ENCODE data around the gene DGKZ.

DGKZ gene

DNA sequence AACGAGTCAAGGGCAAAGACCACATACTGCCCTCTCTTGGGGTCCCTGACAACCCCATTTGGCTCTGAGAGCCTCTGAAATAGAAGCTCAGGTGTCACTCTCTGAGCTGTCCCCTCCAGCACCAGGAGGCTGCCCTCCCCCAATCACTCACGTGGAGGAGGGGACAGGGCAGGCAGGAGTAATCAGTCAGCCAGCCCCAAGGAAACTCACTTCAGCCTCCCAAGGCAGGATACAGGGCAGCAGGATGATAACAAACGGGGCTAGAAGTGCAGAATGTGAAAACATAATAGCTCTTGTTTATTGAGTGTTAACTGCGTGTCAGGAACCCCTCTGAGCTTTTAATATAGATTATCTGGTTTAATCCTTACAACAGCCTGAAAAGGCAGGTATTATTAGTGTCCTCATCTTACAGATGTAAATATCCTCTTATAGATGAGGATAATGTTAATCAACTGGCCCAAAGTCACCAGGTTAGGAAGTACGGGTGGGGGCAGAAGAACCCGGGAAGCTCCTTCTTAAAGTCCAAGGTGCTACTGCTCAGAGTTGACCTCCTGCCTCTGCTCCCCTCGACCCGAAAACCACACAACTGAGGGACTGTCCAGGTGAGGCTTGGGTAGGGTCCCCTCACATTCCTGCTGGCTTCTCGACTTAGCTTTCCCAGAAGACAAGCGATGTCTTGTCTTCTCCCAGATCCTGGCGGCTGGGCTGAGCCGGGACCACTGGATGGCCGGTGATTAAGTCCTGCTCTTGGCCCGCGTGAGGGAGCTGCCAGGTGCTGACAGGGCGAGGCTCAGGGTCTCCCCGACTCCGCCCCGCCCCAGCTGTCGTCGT is 41.6 kb downstream of the DGKZ start:
- ChIA-PET CTCF (interaction anchor here (0.6 to 2.3 kb wide), 26 partner anchors 9 to 687 kb away, joined by 3 to 13 read pairs (median 3); no protein-coding TSS in a partner anchor), POLR2A (ENCODE audit: low non-redundant PET) (no interaction called here)
- H3K27ac ChIP-seq, result no peak overlapping the region
- no peak for DNase-seq (ENCODE audit: low spot score)
- TF ChIP-seq, protein P1, sequence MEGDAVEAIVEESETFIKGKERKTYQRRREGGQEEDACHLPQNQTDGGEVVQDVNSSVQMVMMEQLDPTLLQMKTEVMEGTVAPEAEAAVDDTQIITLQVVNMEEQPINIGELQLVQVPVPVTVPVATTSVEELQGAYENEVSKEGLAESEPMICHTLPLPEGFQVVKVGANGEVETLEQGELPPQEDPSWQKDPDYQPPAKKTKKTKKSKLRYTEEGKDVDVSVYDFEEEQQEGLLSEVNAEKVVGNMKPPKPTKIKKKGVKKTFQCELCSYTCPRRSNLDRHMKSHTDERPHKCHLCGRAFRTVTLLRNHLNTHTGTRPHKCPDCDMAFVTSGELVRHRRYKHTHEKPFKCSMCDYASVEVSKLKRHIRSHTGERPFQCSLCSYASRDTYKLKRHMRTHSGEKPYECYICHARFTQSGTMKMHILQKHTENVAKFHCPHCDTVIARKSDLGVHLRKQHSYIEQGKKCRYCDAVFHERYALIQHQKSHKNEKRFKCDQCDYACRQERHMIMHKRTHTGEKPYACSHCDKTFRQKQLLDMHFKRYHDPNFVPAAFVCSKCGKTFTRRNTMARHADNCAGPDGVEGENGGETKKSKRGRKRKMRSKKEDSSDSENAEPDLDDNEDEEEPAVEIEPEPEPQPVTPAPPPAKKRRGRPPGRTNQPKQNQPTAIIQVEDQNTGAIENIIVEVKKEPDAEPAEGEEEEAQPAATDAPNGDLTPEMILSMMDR (conservative IDR thresholded peaks at IDR 0.05; ENCODE audit: low read depth), result no peak

DNA sequence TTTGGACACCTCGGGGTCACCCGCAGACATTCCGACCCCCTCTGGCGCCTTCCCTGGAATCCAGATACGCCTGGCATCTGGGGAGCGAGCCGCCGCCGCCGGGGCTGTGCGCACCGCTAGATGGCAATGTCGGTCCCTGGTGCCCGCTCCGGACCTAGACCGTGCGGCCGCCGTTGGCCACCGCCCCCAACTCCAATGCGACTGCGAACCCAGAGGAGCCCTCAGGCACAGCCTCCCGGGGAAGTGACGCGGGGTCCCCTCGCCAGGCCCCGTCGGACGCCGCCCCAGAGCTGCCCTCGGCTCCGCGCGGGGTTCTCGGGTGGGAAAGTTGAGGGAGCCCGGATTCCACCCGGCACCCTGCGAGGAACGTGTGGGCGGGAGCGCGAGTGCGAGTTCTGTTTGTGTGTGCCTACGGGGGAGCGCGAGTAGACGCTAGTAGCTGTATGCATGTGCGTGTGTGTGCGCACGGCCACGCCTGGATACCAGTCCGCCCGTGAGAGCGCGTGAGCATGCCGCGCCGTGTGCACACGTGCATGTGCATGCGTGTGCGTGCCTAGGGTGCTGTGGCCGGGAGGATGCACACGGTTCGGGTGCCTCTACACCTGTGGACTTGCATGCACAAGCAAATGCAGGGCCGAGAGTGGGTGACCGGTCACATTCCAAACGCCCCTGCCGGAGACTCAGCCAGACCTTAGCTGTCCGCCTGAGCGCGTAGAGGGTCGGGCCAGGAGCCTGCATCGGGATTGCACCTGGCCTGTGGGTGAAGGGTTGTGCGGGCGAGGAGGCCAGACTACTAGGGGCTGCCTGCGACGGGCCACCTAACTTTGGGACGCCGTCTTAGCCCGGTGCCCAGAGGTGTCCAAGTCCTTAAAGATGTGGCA is 42.4 kb downstream of the DGKZ start:
- POLR2A ChIA-PET (ENCODE audit: low non-redundant PET), result no interaction called here
- no peak overlapping the region for H3K27ac ChIP-seq
- TF ChIP-seq, protein P1 (conservative IDR thresholded peaks at IDR 0.05; ENCODE audit: low read depth), result peak; percentile 96
- CTCF ChIA-PET, result interaction anchor here (0.6 to 2.3 kb wide), 29 partner anchors 9 to 795 kb away, joined by 3 to 13 read pairs (median 3); no protein-coding TSS in a partner anchor
- peak; percentile 81 for DNase-seq (ENCODE audit: low spot score)

DNA sequence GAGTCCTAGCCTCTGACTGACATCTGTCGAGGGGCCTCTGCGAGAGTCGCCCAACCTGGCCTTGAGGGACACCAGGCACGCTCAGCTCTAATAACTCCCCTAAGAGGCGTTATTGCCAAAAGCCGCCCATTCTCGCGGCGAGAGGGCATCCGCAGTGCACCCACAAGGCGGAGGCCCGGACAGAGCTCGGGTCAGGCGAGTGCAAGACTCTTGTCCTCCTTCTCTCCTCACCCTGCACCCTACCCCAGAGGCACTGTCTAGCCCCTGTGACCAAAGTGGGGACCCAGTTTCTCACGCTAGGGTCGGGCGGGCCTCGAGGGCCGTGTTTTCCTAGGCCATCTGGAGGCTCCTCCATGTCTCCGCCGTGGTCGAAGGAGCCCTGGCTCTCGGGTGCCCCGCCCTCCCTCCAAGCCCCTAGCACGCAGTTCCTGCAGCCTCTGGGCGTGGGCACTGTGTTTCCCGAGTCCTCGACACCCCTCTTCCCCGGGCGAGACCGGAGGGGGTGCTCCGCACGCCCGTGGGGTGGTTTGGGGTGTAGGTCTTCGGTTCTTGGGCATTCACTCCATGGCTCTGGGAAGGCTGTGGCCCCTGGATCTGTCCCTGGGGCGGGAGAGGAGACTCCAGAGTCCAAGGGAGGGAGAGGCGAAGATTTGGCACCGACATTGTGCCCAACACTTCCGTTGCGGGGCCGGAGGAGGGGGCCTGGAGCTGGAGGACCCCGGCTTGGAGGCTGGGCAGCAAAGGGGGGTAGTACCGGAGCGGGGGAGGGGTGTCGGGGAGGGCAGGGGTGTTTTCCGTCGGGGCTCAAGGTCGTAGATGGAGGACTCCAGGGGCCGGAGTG is 43.3 kb downstream of the DGKZ start:
- DNase-seq (ENCODE audit: low spot score), result no peak
- POLR2A ChIA-PET (ENCODE audit: low non-redundant PET), result interaction anchor here (0.6 kb wide), 1 partner anchor 136 kb away, joined by 9 read pairs; no protein-coding TSS in a partner anchor
- TF ChIP-seq, protein P1 (conservative IDR thresholded peaks at IDR 0.05; ENCODE audit: low read depth), result no peak
- CTCF ChIA-PET, result interaction anchor here (0.6 to 2.3 kb wide), 12 partner anchors 9 to 215 kb away, joined by 3 to 11 read pairs (median 4); no protein-coding TSS in a partner anchor
- no peak overlapping the region for H3K27ac ChIP-seq

DNA sequence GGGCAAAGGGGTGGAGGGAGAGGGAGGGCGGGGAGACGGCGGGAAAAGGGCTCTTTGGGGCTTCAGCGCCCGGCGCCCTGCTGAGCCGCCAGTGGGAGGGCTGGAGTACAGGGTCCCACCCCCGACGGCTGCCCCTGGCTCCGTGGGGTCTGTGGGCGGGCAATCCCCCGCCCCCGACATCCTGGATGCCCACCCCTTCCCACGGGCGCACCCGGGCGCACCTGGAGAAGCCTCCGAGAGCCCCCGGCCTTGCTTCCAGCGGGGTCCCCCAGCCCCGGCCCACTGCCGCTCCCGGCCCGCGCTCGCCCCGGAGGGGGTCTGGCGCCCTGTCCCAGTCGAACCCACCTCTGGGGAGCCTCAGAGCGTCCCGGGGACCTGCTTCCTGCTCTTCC is 43.9 kb downstream of the DGKZ start:
- ChIA-PET POLR2A (ENCODE audit: low non-redundant PET) (no interaction called here), CTCF (interaction anchor here (0.7 to 1.5 kb wide), 7 partner anchors 15 to 450 kb away, joined by 3 to 5 read pairs (median 4); no protein-coding TSS in a partner anchor)
- no peak for DNase-seq (ENCODE audit: low spot score)
- TF ChIP-seq, protein P1 (conservative IDR thresholded peaks at IDR 0.05; ENCODE audit: low read depth), result no peak
- no peak overlapping the region for H3K27ac ChIP-seq

DNA sequence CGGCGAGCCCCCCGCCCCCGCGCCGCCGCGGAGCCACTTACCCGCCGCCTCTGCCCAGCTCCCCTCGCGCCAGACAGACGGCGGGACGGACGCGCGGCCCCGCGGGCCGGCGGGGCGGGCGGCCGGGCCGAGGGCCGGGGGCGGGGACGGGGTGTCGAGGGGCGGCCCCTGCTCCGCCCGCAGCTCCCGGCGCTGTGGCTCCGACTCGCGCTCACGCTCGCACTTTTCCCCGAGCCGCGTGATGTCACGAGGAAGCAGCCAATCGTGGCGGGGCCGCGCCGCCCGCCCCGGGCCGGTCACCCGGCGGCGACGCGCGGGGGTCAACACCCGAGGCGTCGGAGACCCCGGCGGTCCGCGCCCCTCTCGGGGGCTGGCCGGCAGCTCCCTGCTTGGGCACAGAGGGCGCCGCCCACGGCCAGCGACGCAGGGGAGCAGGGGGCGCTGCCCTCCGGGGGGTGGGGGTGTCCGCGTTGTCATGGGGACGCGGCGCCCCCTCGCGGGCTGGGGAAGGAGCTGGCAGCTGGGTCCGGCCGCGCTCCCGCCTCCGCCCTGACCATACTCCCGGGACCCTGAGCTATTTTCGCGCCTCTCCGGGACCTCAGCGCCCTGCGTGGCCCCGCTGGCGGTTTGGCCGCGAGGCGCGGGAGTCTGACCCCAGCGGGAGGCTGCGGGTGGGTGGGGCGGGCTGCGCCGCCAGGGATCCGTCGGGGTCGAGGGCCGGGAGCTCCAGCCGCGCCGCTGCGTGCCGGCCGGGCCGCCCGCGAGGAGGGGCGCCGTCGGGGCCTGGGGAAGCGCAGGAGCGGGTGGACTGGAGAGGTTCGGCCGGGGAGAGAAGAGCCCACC is 44.5 kb downstream of the DGKZ start, which contains the start of gene CHRM4:
TSS of gene CHRM4 (minus strand) at position 199 of the 843 bp plus-strand sequence. CDS start 5,219 bp downstream, outside the sequence.
- ChIA-PET POLR2A (ENCODE audit: low non-redundant PET) (no interaction called here), CTCF (interaction anchor here (0.5 to 1.5 kb wide), 15 partner anchors 8 to 451 kb away, joined by 3 to 7 read pairs (median 4); no protein-coding TSS in a partner anchor)
- H3K27ac ChIP-seq, result no peak within 1 kb of the TSS
- peak; percentile 51 for DNase-seq (ENCODE audit: low spot score)
- TF ChIP-seq, protein P1 (conservative IDR thresholded peaks at IDR 0.05; ENCODE audit: low read depth), result peak; percentile 37; the same call in 1 of the 2 replicates
